H1 (cell line): ENCODE results near the gene KRTAP3-1. TPM values are rescaled to one million over a fixed set of nuclear protein-coding genes. Genes with fewer than 3 reads are reported as not detected.

Experiments used
- CTCF ChIA-PET: fragments of 300-600 bp; sonication (Branson Sonifier 250); formaldehyde crosslinking; loops from one replicate; lab custom pipeline; 2021; ENCODE audit not compliant: partially characterized antibody; lab: Charles Lee
- POLR2A ChIA-PET: fragments of 300-600 bp; sonication (Branson Sonifier 250); formaldehyde crosslinking; loops from one replicate; lab custom pipeline; 2021; ENCODE audit warnings: inconsistent platforms; ENCODE audit not compliant: partially characterized antibody; lab: Charles Lee
- DNase-seq, 2 experiments: peaks; one replicate each; pipeline versions ENCODE4 v3.0.0 to v3.0.0-alpha.2; 2010 to 2022; ENCODE audit warnings: low spot score in 2 of 2, low read depth in 1 of 2, mixed read lengths in 1 of 2
- FAIRE-seq: peaks from 2 replicates; lab custom pipeline; 2011; peaks lifted over from hg19 to GRCh38; lab: Jason Lieb, UNC
- H2AFZ ChIP-seq: 2 replicates; pipeline ENCODE4 v1.8.1; 2012; ENCODE audit warnings: low read length, inconsistent platforms
- H2AK5ac ChIP-seq: 2 replicates; pipeline ENCODE4 v1.6.1; 2013; ENCODE audit warnings: low read depth, low read length
- H2BK120ac ChIP-seq: replicated peaks from 2 replicates; pipeline ENCODE3; 2013; ENCODE audit warnings: low read depth, low read length, inconsistent platforms
- H2BK12ac ChIP-seq: 2 replicates; pipeline ENCODE4 v1.6.1; 2013; ENCODE audit warnings: low read depth, low read length
- H2BK15ac ChIP-seq: 2 replicates; pipeline ENCODE4 v1.6.1; 2013; ENCODE audit warnings: low read length
- H2BK20ac ChIP-seq: 2 replicates; pipeline ENCODE4 v1.6.1; 2013; ENCODE audit warnings: low read length
- H2BK5ac ChIP-seq: 2 replicates; pipeline ENCODE4 v1.6.1; 2013; ENCODE audit warnings: low read depth, low read length
- H3K14ac ChIP-seq: 2 replicates; pipeline ENCODE4 v1.6.1; 2013; ENCODE audit warnings: inconsistent platforms; ENCODE audit not compliant: insufficient read length
- H3K18ac ChIP-seq: 2 replicates; pipeline ENCODE4 v1.6.1; 2013; ENCODE audit warnings: low read length; ENCODE audit errors: extremely low read depth
- H3K23ac ChIP-seq: 2 replicates; pipeline ENCODE4 v1.6.1; 2013; ENCODE audit warnings: inconsistent platforms; ENCODE audit not compliant: insufficient read length
- H3K23me2 ChIP-seq: 2 replicates; pipeline ENCODE4 v1.6.1; 2013; ENCODE audit warnings: low read depth, low read length
- H3K27ac ChIP-seq: 2 replicates; pipeline ENCODE4 v1.6.1; 2011; ENCODE audit warnings: low read depth, low read length, inconsistent platforms
- H3K27me3 ChIP-seq, 4 experiments: replicated peaks in 1 of 4; 1 replicate in 1 of 4; 2 replicates in 3 of 4; pipeline versions ENCODE4 v1.6.1 to v1.8.1; 2011 to 2013; ENCODE audit warnings: low read length in 3 of 4, mild to moderate bottlenecking in 3 of 4, inconsistent platforms in 2 of 4, mixed read lengths in 2 of 4, moderate library complexity in 1 of 4; ENCODE audit not compliant: control insufficient read depth in 3 of 4, insufficient read depth in 3 of 4; ENCODE audit errors: extremely low read depth in 1 of 4
- H3K36me3 ChIP-seq, 4 experiments: 2 replicates each; pipeline versions ENCODE4 v1.6.1 to v1.8.1; 2011 to 2013; ENCODE audit warnings: mild to moderate bottlenecking in 4 of 4, low read length in 3 of 4, moderate library complexity in 2 of 4, control low read depth in 1 of 4, inconsistent platforms in 1 of 4; ENCODE audit not compliant: insufficient read depth in 4 of 4, control insufficient read depth in 2 of 4
- H3K4ac ChIP-seq: replicated peaks from 2 replicates; pipeline ENCODE3; 2013; ENCODE audit warnings: low read length, low read depth, mixed read lengths, inconsistent platforms; ENCODE audit not compliant: insufficient read length
- H3K4me1 ChIP-seq, 4 experiments: replicated peaks in 1 of 4; 1 replicate in 1 of 4; 2 replicates in 3 of 4; pipeline versions ENCODE4 v1.6.1 to v1.8.1; 2011 to 2013; ENCODE audit warnings: low read length in 3 of 4, inconsistent platforms in 2 of 4, mixed read lengths in 1 of 4; ENCODE audit not compliant: insufficient read depth in 4 of 4, control insufficient read depth in 3 of 4
- H3K4me2 ChIP-seq, 2 experiments: 2 replicates each; pipeline versions ENCODE4 v1.6.1 to v1.8.1; 2011 to 2013; ENCODE audit warnings: low read depth in 2 of 2, low read length in 2 of 2, control low read depth in 1 of 2, inconsistent platforms in 1 of 2, mild to moderate bottlenecking in 1 of 2; ENCODE audit not compliant: insufficient read depth in 1 of 2
- H3K4me3 ChIP-seq, 4 experiments: fragments of 200-600, 300-600 bp in 1 of 4; sonication (generic), shearing (Covaris generic), sonication (Bioruptor Twin) in 1 of 4; 2 replicates each; pipeline versions ENCODE4 v1.5.1 to v1.8.1; 2011 to 2016; ENCODE audit warnings: low read length in 4 of 4, low read depth in 3 of 4, control low read depth in 2 of 4, inconsistent platforms in 2 of 4, mild to moderate bottlenecking in 2 of 4, mixed read lengths in 1 of 4, moderate library complexity in 1 of 4; ENCODE audit not compliant: insufficient read depth in 2 of 4; ENCODE audit errors: extremely low read depth in 1 of 4
- H3K56ac ChIP-seq: replicated peaks from 2 replicates; pipeline ENCODE3; 2013; ENCODE audit warnings: low read depth, mild to moderate bottlenecking, mixed read lengths, low read length, inconsistent platforms; ENCODE audit not compliant: insufficient read length
- H3K79me1 ChIP-seq: 2 replicates; pipeline ENCODE4 v1.6.1; 2013; ENCODE audit warnings: low read depth, low read length, control low read depth
- H3K79me2 ChIP-seq, 2 experiments: 2 replicates each; pipeline versions ENCODE4 v1.6.1 to v1.8.1; 2012 to 2013; ENCODE audit warnings: low read length in 2 of 2, mild to moderate bottlenecking in 2 of 2, inconsistent platforms in 1 of 2; ENCODE audit not compliant: insufficient read depth in 2 of 2, control insufficient read depth in 1 of 2
- H3K9ac ChIP-seq, 4 experiments: replicated peaks in 1 of 4; 1 replicate in 1 of 4; 2 replicates in 3 of 4; pipeline versions ENCODE4 v1.6.1 to v1.8.1; 2011 to 2013; ENCODE audit warnings: low read depth in 3 of 4, low read length in 3 of 4, control low read depth in 2 of 4, mild to moderate bottlenecking in 2 of 4, moderate library complexity in 2 of 4, inconsistent platforms in 1 of 4; ENCODE audit errors: extremely low read depth in 1 of 4
- H3K9me3 ChIP-seq, 2 experiments: 2 replicates each; pipeline versions ENCODE4 v1.6.1 to v1.8.1; 2012 to 2013; ENCODE audit warnings: mild to moderate bottlenecking in 2 of 2, moderate library complexity in 2 of 2, control low read depth in 1 of 2, inconsistent platforms in 1 of 2, low read depth in 1 of 2, low read length in 1 of 2, mixed read lengths in 1 of 2; ENCODE audit not compliant: insufficient read depth in 2 of 2
- H4K20me1 ChIP-seq, 2 experiments: replicated peaks in 1 of 2; 2 replicates each; pipeline versions ENCODE3 to v1.8.1; 2011 to 2013; ENCODE audit warnings: inconsistent platforms in 2 of 2, low read length in 2 of 2, mild to moderate bottlenecking in 1 of 2; ENCODE audit not compliant: insufficient read depth in 2 of 2, control insufficient read depth in 1 of 2
- H4K5ac ChIP-seq: 2 replicates; pipeline ENCODE4 v1.6.1; 2013; ENCODE audit warnings: low read length, low read depth, mixed read lengths, inconsistent platforms; ENCODE audit not compliant: insufficient read length
- H4K8ac ChIP-seq: 2 replicates; pipeline ENCODE4 v1.8.0; 2013; ENCODE audit warnings: mild to moderate bottlenecking, moderate library complexity, low read length, inconsistent platforms; ENCODE audit not compliant: insufficient read depth; ENCODE audit errors: extremely low read depth
- H4K91ac ChIP-seq: replicated peaks from 2 replicates; pipeline ENCODE3; 2013; ENCODE audit warnings: low read length, mixed read lengths, inconsistent platforms; ENCODE audit not compliant: insufficient read length
- BCL11A ChIP-seq, 2 experiments: IDR thresholded peaks; one replicate each; pipeline ENCODE4 v1.6.1; 2011; ENCODE audit warnings: low read depth in 2 of 2, low read length in 2 of 2, mild to moderate bottlenecking in 2 of 2
- BRCA1 ChIP-seq: IDR thresholded peaks from 2 replicates; pipeline ENCODE4 v1.6.1; 2012; ENCODE audit warnings: low read depth, low read length, improper control_type of control experiment
- EGR1 ChIP-seq: IDR thresholded peaks from 2 replicates; pipeline ENCODE4 v1.6.1; 2011; ENCODE audit warnings: low read depth, low read length, borderline replicate concordance
- JUN ChIP-seq: IDR thresholded peaks from 2 replicates; pipeline ENCODE4 v1.6.1; 2011; ENCODE audit warnings: low read depth, mild to moderate bottlenecking, improper control_type of control experiment, low read length
- KDM1A ChIP-seq: fragments of 200-600, 300-600 bp; sonication (generic); IDR thresholded peaks from 2 replicates; pipeline ENCODE4 v1.7.1; 2016; ENCODE audit warnings: mild to moderate bottlenecking, low read length, borderline replicate concordance
- POLR2A ChIP-seq, 2 experiments: IDR thresholded peaks; 1 replicate in 1 of 2; 2 replicates in 1 of 2; pipeline ENCODE4 v1.6.1; 2011; ENCODE audit warnings: low read depth in 2 of 2, low read length in 2 of 2, mild to moderate bottlenecking in 2 of 2; ENCODE audit errors: control extremely low read depth in 1 of 2
- RFX5 ChIP-seq: IDR thresholded peaks from 2 replicates; pipeline ENCODE4 v1.6.1; 2011; ENCODE audit warnings: low read depth, low read length, improper control_type of control experiment, borderline replicate concordance
- TAF7 ChIP-seq: optimal IDR thresholded peaks from 2 replicates; pipeline ENCODE3; 2011; ENCODE audit warnings: low read depth, mild to moderate bottlenecking, inconsistent platforms, low read length, moderate library complexity, borderline replicate concordance
- WGBS, 2 experiments: shearing (Covaris generic) in 1 of 2; methylation state at CpG; one replicate each; pipeline versions ENCODE4 v1.1.6 to v1.1.7; 2013 to 2015; ENCODE audit warnings: low lambda C conversion rate in 2 of 2, mixed read lengths in 2 of 2, inconsistent platforms in 1 of 2, low coverage in 1 of 2, missing lambda C conversion rate in 1 of 2; ENCODE audit not compliant: insufficient replicate concordance in 2 of 2, insufficient coverage in 1 of 2, insufficient read length in 1 of 2; ENCODE audit errors: extremely low coverage in 1 of 2, missing lambda C conversion rate in 1 of 2; 5-methylcytosine and 5-hydroxymethylcytosine counted together
- polyA plus RNA-seq, 7 experiments: library from polyadenylated mRNA; depleted of rRNA in 3 of 7; stranded (reverse) in 5 of 7; unstranded in 2 of 7; fragments of >200 nt in 5 of 7; fragments of 200-250 nt in 2 of 7; gene quantifications; 1 replicate in 5 of 7; 2 replicates in 1 of 7; 4 replicates in 1 of 7; pipeline versions ENCODE4 v1.2.1 to v1.2.3, GENCODE V29; 2011 to 2013; ENCODE audit warnings: missing spikeins in 2 of 7, mixed read lengths in 2 of 7
- total RNA-seq: library from RNA; stranded (reverse); fragmentation: NEBNext Ultra II Directional; extraction: Animal tissue kit (Norgen Biotek cat#: 25700); gene quantifications from 2 replicates; pipeline ENCODE4 v1.2.1, GENCODE V29; 2021
- TF ChIP-seq, protein P1 (sequence below): IDR thresholded peaks from 2 replicates; pipeline ENCODE4 v1.6.1; 2012; ENCODE audit warnings: low read length, inconsistent platforms
- TF ChIP-seq, protein P2 (sequence below): IDR thresholded peaks from 2 replicates; pipeline ENCODE4 v1.6.1; 2012; ENCODE audit warnings: inconsistent platforms
- TF ChIP-seq, protein P3 (sequence below), 3 experiments: IDR thresholded peaks; 1 replicate in 2 of 3; 2 replicates in 1 of 3; pipeline versions ENCODE4 v1.5.1 to v1.6.1; 2011; ENCODE audit warnings: low read length in 3 of 3, mild to moderate bottlenecking in 3 of 3, inconsistent platforms in 2 of 3, low read depth in 1 of 3, moderate library complexity in 1 of 3; ENCODE audit not compliant: insufficient read depth in 1 of 3; ENCODE audit errors: control extremely low read depth in 1 of 3

KRTAP3-1 gene
- total and polyA plus RNA-seq, 2 of the 8 experiments (the other 6 are each of a cell fraction or from before 2014, with no cell fraction given) = not detected

DNA sequence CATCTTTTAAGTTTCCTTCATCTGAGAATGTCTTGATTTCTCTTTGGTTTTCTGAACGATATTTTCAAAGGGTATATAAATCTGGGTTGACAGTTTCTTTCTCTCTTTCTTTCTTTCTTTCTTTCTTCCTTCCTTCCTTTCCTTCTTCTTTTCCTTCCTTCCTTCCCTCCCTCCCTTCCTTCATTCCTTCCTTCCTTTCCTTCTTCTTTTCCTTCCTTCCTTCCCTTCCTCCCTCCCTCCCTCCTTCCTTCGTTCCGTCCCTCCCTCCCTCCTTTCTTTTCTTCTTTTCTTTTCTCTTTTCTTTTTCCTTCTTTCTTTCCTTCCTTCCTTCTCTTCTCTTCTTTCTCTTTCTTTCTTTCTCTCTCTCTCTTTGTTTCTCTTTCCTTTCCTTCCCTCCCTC, 34.6 kb downstream of the KRTAP3-1 start:
- Histone ChIP-seq H3K4me2 (no peak overlapping the region), H3K79me2 (no peaks in the 10 kb centered on the region), H2BK5ac (no peak overlapping the region), H3K23me2 (no peaks in the 10 kb centered on the region), H2BK20ac (no peak overlapping the region), H4K91ac (no peak overlapping the region), H2BK15ac (no peak overlapping the region), H4K5ac (no peak overlapping the region), H3K9me3 (no peaks in the 10 kb centered on the region), H3K4me1 (no peaks in the 10 kb centered on the region), H3K9ac (no peak overlapping the region), H2AK5ac (no peak overlapping the region), H3K27ac (no peak overlapping the region), H2BK12ac (no peak overlapping the region), H3K14ac (no peak overlapping the region), H3K79me1 (no peaks in the 10 kb centered on the region), H3K23ac (no peak overlapping the region), H4K8ac (no peak overlapping the region), H2AFZ (no peak overlapping the region), H3K4me3 (no peak overlapping the region), H3K27me3 (no peaks in the 10 kb centered on the region), H3K36me3 (no peaks in the 10 kb centered on the region), H2BK120ac (no peak overlapping the region), H4K20me1 (no peaks in the 10 kb centered on the region), H3K56ac (no peak overlapping the region), H3K4ac (no peak overlapping the region), H3K18ac (no peak overlapping the region)
- DNase-seq (no peak), FAIRE-seq (no peak)
- ChIA-PET POLR2A (no interaction called here), CTCF (no interaction called here)
- 53% methylated on average over 3 of the region's 3 CpGs; no CpG with 5 or more reads in 1 of the 2 experiments for WGBS, 2 experiments
- TF ChIP-seq JUN (no peak), BRCA1 (no peak), EGR1 (no peak), TAF7 (no peak), KDM1A (no peak), RFX5 (no peak), BCL11A (IDR thresholded peaks at IDR 0.05; ENCODE audit: low read depth in 2 of 2, low read length in 2 of 2) (no peak), POLR2A (IDR thresholded peaks at IDR 0.05; ENCODE audit: control extremely low read depth in 1 of 2, low read depth in 2 of 2, low read length in 2 of 2) (no peak)
- TF ChIP-seq, protein P1, sequence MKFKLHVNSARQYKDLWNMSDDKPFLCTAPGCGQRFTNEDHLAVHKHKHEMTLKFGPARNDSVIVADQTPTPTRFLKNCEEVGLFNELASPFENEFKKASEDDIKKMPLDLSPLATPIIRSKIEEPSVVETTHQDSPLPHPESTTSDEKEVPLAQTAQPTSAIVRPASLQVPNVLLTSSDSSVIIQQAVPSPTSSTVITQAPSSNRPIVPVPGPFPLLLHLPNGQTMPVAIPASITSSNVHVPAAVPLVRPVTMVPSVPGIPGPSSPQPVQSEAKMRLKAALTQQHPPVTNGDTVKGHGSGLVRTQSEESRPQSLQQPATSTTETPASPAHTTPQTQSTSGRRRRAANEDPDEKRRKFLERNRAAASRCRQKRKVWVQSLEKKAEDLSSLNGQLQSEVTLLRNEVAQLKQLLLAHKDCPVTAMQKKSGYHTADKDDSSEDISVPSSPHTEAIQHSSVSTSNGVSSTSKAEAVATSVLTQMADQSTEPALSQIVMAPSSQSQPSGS = no peak
- TF ChIP-seq, protein P2, sequence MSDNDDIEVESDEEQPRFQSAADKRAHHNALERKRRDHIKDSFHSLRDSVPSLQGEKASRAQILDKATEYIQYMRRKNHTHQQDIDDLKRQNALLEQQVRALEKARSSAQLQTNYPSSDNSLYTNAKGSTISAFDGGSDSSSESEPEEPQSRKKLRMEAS = no peak
- TF ChIP-seq, protein P3, sequence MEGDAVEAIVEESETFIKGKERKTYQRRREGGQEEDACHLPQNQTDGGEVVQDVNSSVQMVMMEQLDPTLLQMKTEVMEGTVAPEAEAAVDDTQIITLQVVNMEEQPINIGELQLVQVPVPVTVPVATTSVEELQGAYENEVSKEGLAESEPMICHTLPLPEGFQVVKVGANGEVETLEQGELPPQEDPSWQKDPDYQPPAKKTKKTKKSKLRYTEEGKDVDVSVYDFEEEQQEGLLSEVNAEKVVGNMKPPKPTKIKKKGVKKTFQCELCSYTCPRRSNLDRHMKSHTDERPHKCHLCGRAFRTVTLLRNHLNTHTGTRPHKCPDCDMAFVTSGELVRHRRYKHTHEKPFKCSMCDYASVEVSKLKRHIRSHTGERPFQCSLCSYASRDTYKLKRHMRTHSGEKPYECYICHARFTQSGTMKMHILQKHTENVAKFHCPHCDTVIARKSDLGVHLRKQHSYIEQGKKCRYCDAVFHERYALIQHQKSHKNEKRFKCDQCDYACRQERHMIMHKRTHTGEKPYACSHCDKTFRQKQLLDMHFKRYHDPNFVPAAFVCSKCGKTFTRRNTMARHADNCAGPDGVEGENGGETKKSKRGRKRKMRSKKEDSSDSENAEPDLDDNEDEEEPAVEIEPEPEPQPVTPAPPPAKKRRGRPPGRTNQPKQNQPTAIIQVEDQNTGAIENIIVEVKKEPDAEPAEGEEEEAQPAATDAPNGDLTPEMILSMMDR (IDR thresholded peaks at IDR 0.05; ENCODE audit: control extremely low read depth in 1 of 3, insufficient read depth in 1 of 3, low read depth in 1 of 3, low read length in 3 of 3) = no peak
